ENCODE data around the gene PLSCR4. TPM values are rescaled to one million over a fixed set of nuclear protein-coding genes. Genes with fewer than 3 reads are reported as not detected.
"Not testable (repeated sequence)": the region's sequence is repeated elsewhere in the genome, so short reads cannot be mapped to it uniquely, and the experiment has no call there.

Gene PLSCR4
- total and polyA plus RNA-seq, 4 experiments from 2014 or later: not detected

- CTCF ChIA-PET (ENCODE audit: partially characterized antibody): no interaction called here
- H3K4me1 Mint-ChIP-seq: no peaks in the 10 kb centered on the region
- POLR2A ChIA-PET (ENCODE audit: partially characterized antibody): no interaction called here
Measured at GRCh38 chr3:146262371-146263110, 11.6 kb upstream of the PLSCR4 start.

GRCh38 chr3:146259880-146260589 is 9.1 kb upstream of the PLSCR4 start:
- Mint-ChIP-seq H3K4me3 (no peak overlapping the region), H3K9me3 (no peaks in the 10 kb centered on the region), H3K36me3 (no peaks in the 10 kb centered on the region), H3K27ac (no peak overlapping the region), H3K4me1 (no peaks in the 10 kb centered on the region), H3K27me3 (peaks cover 2 to 4% of the 10 kb centered on the region in 2 donors)
- intact Hi-C loops (cut with micrococcal nuclease): no loop called here
- Histone ChIP-seq H3K27ac (ENCODE audit: low read depth, low read length) (no peak overlapping the region), H3K4me3 (ENCODE audit: low read length in 2 of 2) (no peak overlapping the region), H3K9me3 (ENCODE audit: control insufficient read depth in 1 of 2, low read length in 2 of 2) (no peaks in the 10 kb centered on the region), H3K36me3 (ENCODE audit: insufficient read depth, low read length) (no peaks in the 10 kb centered on the region), H3K4me1 (ENCODE audit: insufficient read depth, low read length) (no peaks in the 10 kb centered on the region), H3K27me3 (ENCODE audit: insufficient read depth, low read length) (no peaks in the 10 kb centered on the region)
- ChIA-PET POLR2A (ENCODE audit: partially characterized antibody) (no interaction called here), CTCF (ENCODE audit: partially characterized antibody) (no interaction called here)
- DNase-seq: no peak

More at GRCh38 chr3:146262371-146263110, 11.6 kb upstream of the PLSCR4 start:
- Histone ChIP-seq H3K4me1 (ENCODE audit: insufficient read depth, low read length) (no peaks in the 10 kb centered on the region), H3K36me3 (ENCODE audit: insufficient read depth, low read length) (no peaks in the 10 kb centered on the region), H3K27ac (ENCODE audit: low read depth, low read length) (no peak overlapping the region), H3K4me3 (ENCODE audit: low read length in 2 of 2) (no peak overlapping the region), H3K27me3 (ENCODE audit: insufficient read depth, low read length) (no peaks in the 10 kb centered on the region), H3K9me3 (ENCODE audit: control insufficient read depth in 1 of 2, low read length in 2 of 2) (no peaks in the 10 kb centered on the region)
- Mint-ChIP-seq H3K27me3 (peaks cover 2 to 4% of the 10 kb centered on the region in 2 donors), H3K9me3 (no peaks in the 10 kb centered on the region), H3K27ac (no peak overlapping the region), H3K4me3 (no peak overlapping the region), H3K36me3 (no peaks in the 10 kb centered on the region)
- DNase-seq: no peak
- intact Hi-C loops (cut with micrococcal nuclease): no loop called here

DNA sequence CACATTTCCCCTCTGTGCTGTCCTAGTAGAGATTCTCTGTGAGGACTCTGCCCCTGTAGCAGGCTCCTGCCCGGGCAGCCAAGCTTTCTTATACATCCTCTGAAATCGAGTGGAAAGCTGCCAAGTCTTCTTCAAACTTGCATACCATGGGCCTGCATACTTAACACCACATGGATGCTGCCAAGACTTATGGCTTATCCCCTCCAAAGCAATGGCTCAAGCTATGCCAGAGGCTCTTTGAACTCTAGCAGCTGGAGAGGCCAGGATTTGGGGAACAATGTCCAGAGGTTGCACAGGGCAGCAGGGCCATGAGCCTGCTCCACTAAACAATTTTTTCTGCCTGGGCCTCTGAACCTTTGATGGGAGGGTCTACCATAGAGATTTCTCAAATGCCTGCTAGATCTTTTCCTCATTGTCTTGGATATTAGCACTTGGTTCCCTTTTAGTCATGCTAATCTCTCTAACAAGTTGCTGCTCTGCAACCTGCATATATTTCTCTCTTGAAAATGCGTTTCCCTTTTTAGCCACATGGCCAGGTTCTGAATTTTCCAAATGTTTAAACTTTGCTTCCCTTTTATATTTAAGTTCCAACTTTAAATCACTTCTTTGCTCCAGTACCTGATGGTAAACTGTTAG is 6.1 kb upstream of the PLSCR4 start:
- H3K4me3 Mint-ChIP-seq: no peak overlapping the region
- Histone ChIP-seq H3K4me1 (ENCODE audit: insufficient read depth, low read length) (no peaks in the 10 kb centered on the region), H3K27me3 (ENCODE audit: insufficient read depth, low read length) (no peaks in the 10 kb centered on the region), H3K9me3 (ENCODE audit: control insufficient read depth in 1 of 2, low read length in 2 of 2) (no peaks in the 10 kb centered on the region), H3K36me3 (ENCODE audit: insufficient read depth, low read length) (no peaks in the 10 kb centered on the region), H3K27ac (ENCODE audit: low read depth, low read length) (no peak overlapping the region), H3K4me3 (ENCODE audit: low read length in 2 of 2) (no peak overlapping the region)
- POLR2A ChIA-PET (ENCODE audit: partially characterized antibody): no interaction called here
- peaks cover 0 to under 1% (median 0%) of the 10 kb centered on the region in 4 donors for H3K4me1 Mint-ChIP-seq
- DNase-seq: no peak
- H3K9me3 Mint-ChIP-seq: peaks cover 0 to 4% (median 0%) of the 10 kb centered on the region in 8 donors
- CTCF ChIA-PET (ENCODE audit: partially characterized antibody): no interaction called here
- intact Hi-C loops (cut with micrococcal nuclease): no loop called here
- H3K27me3 Mint-ChIP-seq: peaks cover 6 to 8% of the 10 kb centered on the region in 2 donors
- no peaks in the 10 kb centered on the region for H3K36me3 Mint-ChIP-seq
- H3K27ac Mint-ChIP-seq: no peak overlapping the region

GRCh38 chr3:146252445-146252844 is 1.5 kb upstream of the PLSCR4 start:
- DNase-seq; POLR2A ChIA-PET (ENCODE audit: partially characterized antibody); H3K4me3 ChIP-seq (ENCODE audit: low read length in 2 of 2); H3K4me1 ChIP-seq (ENCODE audit: insufficient read depth, low read length); H3K4me1 Mint-ChIP-seq; intact Hi-C loops (cut with micrococcal nuclease); H3K27ac Mint-ChIP-seq; H3K9me3 Mint-ChIP-seq; H3K36me3 Mint-ChIP-seq; H3K27ac ChIP-seq (ENCODE audit: low read depth, low read length); H3K36me3 ChIP-seq (ENCODE audit: insufficient read depth, low read length); H3K9me3 ChIP-seq (ENCODE audit: control insufficient read depth in 1 of 2, low read length in 2 of 2); CTCF ChIA-PET (ENCODE audit: partially characterized antibody); H3K27me3 ChIP-seq (ENCODE audit: insufficient read depth, low read length): not testable (repeated sequence)
- Mint-ChIP-seq H3K27me3 (peaks cover 14 to 18% of the 10 kb centered on the region in 2 donors), H3K4me3 (peak overlapping the region in 1 of 8 donors; percentile 43)

DNA sequence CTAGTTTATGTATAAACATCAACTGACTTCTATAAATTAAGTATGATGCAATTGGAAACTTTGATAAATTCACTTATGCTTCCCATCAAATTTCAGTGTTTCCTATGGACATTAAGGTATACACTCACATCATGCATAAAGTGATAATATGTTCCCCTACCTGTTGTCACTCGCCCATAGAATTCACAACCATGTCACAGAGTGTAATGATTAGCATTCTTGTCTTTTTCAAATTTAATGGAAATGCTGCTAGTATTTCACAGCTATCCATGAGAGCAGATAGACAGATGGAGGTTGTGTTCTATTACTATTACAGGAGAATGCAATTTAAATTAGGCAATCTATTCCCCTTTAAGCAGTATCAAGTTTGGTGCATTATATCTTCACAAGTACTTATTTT is 984 bp downstream of the PLSCR4 start:
- H3K4me3 Mint-ChIP-seq: peak overlapping the region in 4 of 8 donors; percentile 11 to 80 (median 55)
- POLR2A ChIA-PET (ENCODE audit: partially characterized antibody): no interaction called here

DNA sequence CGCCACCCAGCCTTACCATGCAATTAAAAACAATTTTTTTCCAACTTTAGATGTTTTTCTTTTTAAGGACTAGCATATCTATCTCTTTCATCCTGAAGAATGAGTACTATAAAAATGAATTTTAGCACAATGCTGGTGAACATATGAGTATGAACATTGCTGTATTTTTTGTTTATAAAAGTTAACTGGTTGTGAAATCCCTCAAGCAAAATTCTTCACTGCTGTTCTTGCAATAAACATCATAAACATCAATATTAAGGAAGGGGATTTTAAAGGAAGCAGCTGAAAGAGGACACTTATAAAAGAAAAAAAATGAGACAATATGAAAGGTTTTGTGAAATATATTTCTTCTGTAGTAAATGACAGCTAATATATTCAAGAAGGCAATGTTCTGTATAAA is 3.0 kb downstream of the PLSCR4 start:
- no peak overlapping the region for H3K4me3 Mint-ChIP-seq
- intact Hi-C loops (cut with micrococcal nuclease): no loop called here
- Histone ChIP-seq H3K27ac (ENCODE audit: low read depth, low read length) (no peak overlapping the region), H3K27me3 (ENCODE audit: insufficient read depth, low read length) (no peaks in the 10 kb centered on the region), H3K4me1 (ENCODE audit: insufficient read depth, low read length) (peaks cover 4% of the 10 kb centered on the region), H3K9me3 (ENCODE audit: control insufficient read depth in 1 of 2, low read length in 2 of 2) (no peaks in the 10 kb centered on the region), H3K4me3 (ENCODE audit: low read length in 2 of 2) (no peak overlapping the region), H3K36me3 (ENCODE audit: insufficient read depth, low read length) (no peaks in the 10 kb centered on the region)
- POLR2A ChIA-PET (ENCODE audit: partially characterized antibody): no interaction called here
- H3K27ac Mint-ChIP-seq: no peak overlapping the region
- no peaks in the 10 kb centered on the region for H3K9me3 Mint-ChIP-seq
- no peaks in the 10 kb centered on the region for H3K36me3 Mint-ChIP-seq
- no peak for DNase-seq
- CTCF ChIA-PET (ENCODE audit: partially characterized antibody): no interaction called here
- peaks cover 14 to 18% of the 10 kb centered on the region in 2 donors for H3K27me3 Mint-ChIP-seq
- H3K4me1 Mint-ChIP-seq: peaks cover 3 to 6% (median 4%) of the 10 kb centered on the region in 4 donors

More for the DNA sequence above, 984 bp downstream of the PLSCR4 start:
- CTCF ChIA-PET (ENCODE audit: partially characterized antibody): no interaction called here
- H3K27me3 Mint-ChIP-seq: peaks cover 14 to 18% of the 10 kb centered on the region in 2 donors
- H3K4me1 Mint-ChIP-seq: peaks cover 3 to 6% (median 4%) of the 10 kb centered on the region in 4 donors
- no peaks in the 10 kb centered on the region for H3K36me3 ChIP-seq (ENCODE audit: insufficient read depth, low read length)
- intact Hi-C loops (cut with micrococcal nuclease): no loop called here
- H3K9me3 ChIP-seq (ENCODE audit: control insufficient read depth in 1 of 2, low read length in 2 of 2): no peaks in the 10 kb centered on the region
- peaks cover 4% of the 10 kb centered on the region for H3K4me1 ChIP-seq (ENCODE audit: insufficient read depth, low read length)
- no peak for DNase-seq
- H3K36me3 Mint-ChIP-seq: no peaks in the 10 kb centered on the region
- no peak overlapping the region for H3K27ac Mint-ChIP-seq
- peaks cover 0 to 4% (median 0%) of the 10 kb centered on the region in 8 donors for H3K9me3 Mint-ChIP-seq
- no peaks in the 10 kb centered on the region for H3K27me3 ChIP-seq (ENCODE audit: insufficient read depth, low read length)
- H3K4me3 ChIP-seq (ENCODE audit: low read length in 2 of 2): no peak overlapping the region
- H3K27ac ChIP-seq (ENCODE audit: low read depth, low read length): no peak overlapping the region

DNA sequence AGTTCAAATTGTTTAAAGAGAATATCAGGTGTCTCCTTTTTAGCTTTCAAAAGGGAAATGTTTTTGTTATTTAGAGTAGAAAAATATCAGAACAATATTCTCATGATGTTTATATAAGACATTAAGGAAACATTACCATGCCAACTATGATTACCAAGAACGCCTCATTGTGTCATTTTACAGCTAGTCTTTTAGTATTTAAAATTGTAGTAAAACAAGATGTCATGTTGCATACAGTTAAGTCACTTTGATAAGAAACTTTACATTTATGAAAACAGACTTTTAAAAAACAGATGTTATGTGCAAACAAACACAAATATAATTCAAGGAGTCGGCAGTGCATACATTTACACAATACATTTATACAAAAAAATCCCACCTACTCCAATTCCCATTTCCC is 4.4 kb downstream of the PLSCR4 start:
- H3K4me3 ChIP-seq (ENCODE audit: low read length in 2 of 2): no peak overlapping the region
- no peaks in the 10 kb centered on the region for H3K9me3 Mint-ChIP-seq
- DNase-seq: no peak
- peaks cover under 1 to 6% (median 4%) of the 10 kb centered on the region in 4 donors for H3K4me1 Mint-ChIP-seq
- H3K36me3 Mint-ChIP-seq: no peaks in the 10 kb centered on the region
- POLR2A ChIA-PET (ENCODE audit: partially characterized antibody): no interaction called here
- peaks cover 4% of the 10 kb centered on the region for H3K4me1 ChIP-seq (ENCODE audit: insufficient read depth, low read length)
- H3K27ac Mint-ChIP-seq: no peak overlapping the region
- intact Hi-C loops (cut with micrococcal nuclease): no loop called here
- no peaks in the 10 kb centered on the region for H3K9me3 ChIP-seq (ENCODE audit: control insufficient read depth in 1 of 2, low read length in 2 of 2)
- H3K27ac ChIP-seq (ENCODE audit: low read depth, low read length): no peak overlapping the region
- H3K4me3 Mint-ChIP-seq: no peak overlapping the region
- H3K36me3 ChIP-seq (ENCODE audit: insufficient read depth, low read length): no peaks in the 10 kb centered on the region
- no peaks in the 10 kb centered on the region for H3K27me3 ChIP-seq (ENCODE audit: insufficient read depth, low read length)
- peaks cover 7 to 9% of the 10 kb centered on the region in 2 donors for H3K27me3 Mint-ChIP-seq
- CTCF ChIA-PET (ENCODE audit: partially characterized antibody): no interaction called here
